Measurements from ENCODE around the gene SDSL.

The SDSL gene

DNA sequence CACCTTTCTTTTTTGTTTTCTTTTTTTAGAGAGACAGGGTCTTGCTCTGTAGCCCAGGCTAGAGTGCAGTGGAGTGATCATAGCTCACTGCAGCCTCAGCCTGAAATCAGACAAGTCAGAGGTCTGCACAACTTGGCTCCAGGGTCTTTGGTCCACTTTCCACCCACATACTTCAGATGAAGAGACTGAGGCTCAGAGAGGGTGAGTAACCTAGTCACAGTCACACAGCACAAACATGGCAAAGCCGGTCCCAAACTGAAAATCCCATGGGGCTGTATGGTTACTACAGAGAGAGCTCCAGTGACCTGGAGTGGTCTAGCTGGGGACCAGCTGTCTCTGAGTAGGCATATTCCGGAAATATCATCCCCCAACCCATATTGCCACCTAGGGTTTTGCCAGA, 30.3 kb downstream of the SDSL start:
- DNase-seq = no peak

DNA sequence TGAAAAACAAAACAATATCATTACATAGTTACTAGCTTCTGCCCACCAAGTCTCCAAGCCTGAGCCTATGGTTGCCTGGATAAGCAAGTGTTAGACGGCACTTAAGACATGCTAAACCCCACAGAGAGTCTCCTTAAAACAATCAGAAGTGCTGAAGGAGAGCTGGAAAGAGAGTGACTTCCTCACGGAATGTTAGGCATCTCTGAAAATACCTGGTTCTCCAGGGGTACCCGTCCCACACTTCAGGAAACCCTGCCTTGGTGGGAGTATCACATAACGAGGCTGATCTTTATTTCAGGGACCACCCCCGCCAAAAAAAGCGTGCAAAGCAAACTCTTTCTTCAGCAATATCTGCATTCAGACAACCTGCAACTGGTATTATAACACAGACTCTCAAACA, 31.1 kb downstream of the SDSL start:
- no peak for DNase-seq

- DNase-seq = no peak
Measured at GRCh38 chr12:113456199-113456598, 34.0 kb downstream of the SDSL start.

GRCh38 chr12:113456761-113457160, 34.6 kb downstream of the SDSL start:
- DNase-seq = no peak

DNA sequence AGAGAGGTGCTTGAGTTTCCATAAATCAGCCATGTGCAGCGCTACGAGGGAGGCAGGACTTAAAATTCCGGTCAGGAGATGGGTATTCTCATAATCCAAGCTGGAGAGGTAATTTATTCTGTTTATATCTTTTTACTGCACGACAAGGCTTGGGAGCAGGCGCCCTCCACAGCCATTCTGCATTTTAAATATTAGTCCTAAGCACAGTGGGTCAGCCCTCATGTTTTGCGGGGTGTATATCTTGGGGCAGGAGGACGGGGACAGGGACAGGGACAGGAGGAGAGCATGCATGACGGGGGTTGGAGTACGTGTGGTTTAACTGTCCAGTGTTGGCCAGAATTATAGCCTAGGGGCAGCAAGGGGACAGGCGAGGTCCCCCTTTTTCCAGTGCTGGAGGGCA, 35.0 kb downstream of the SDSL start:
- DNase-seq = no peak

- no peak for DNase-seq
Measured at GRCh38 chr12:113457710-113458109, 35.5 kb downstream of the SDSL start.

GRCh38 chr12:113459981-113460380, 37.8 kb downstream of the SDSL start:
- no peak for DNase-seq

GRCh38 chr12:113461666-113462065, 39.5 kb downstream of the SDSL start:
- DNase-seq = no peak

DNA sequence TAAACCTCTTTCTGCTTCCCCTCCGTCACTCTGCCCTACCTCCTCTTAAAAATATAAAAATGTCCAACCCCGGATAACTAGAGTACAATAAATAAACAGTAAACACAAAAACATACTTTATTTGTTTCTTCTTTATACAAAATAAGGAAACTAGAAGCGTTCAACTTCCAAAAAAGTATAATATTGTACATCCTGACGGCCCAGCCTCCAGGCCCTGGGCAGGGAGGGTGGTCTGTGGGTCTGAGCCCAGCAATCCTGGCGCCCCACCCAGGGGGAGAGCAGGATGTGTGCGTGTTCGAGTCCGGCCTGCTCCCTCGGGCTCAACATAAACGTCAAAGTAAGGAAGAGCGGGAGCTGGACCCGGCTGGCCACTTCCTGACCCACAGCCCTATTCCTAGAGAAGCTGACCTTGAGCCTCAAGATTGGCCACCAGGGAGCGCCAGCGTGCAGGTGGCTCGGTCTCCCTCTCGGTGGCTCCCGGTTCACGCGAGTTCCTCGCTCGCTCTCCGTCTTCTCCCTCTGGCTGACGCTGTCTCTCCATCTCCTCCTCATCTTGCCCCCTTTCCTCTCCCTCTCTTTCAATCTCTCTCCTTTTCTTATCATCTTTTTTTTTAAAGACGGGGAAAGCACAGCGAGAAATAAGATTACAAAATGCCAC, 40.1 kb downstream of the SDSL start:
- DNase-seq = peak; percentile 88

GRCh38 chr12:113462998-113463745, 41.0 kb downstream of the SDSL start:
- DNase-seq = no peak

DNA sequence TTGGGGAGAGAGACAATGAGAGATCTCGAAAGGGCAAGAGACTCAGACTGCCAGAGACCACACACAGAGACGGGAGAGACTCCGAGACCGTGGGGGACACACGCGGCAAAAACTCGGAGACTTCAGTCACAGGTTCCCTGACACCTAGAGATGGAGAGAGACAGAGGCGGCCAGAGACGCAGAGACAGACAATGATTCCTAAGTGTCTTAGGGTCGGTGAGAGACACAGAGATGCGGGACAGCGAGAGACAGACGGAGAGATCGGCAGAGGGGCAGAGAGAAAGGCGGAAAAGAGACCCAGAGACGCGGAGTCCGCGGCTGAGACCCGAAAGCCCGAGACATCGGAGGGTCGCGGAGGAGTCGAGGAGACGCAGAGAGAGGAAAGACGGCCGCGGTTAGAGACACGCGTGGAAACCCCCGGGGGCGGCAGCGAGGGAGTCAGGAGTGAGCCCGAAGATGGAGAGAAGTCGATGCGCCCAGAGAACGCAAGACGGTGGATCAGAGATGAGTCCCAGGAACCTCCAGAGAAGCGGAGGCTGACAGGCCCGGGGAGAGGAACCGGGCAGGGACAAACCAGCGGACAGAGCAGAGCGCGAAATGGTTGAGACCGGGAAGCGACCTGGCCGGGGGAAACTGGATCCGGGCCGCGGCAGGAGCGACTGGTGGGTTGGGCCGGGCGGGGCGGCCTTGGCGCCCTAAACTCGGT, 41.7 kb downstream of the SDSL start:
- no peak for DNase-seq

- DNase-seq = no peak
Measured at GRCh38 chr12:113464452-113464775, 42.2 kb downstream of the SDSL start.

GRCh38 chr12:113464852-113465719, 42.9 kb downstream of the SDSL start:
- no peak for DNase-seq

DNA sequence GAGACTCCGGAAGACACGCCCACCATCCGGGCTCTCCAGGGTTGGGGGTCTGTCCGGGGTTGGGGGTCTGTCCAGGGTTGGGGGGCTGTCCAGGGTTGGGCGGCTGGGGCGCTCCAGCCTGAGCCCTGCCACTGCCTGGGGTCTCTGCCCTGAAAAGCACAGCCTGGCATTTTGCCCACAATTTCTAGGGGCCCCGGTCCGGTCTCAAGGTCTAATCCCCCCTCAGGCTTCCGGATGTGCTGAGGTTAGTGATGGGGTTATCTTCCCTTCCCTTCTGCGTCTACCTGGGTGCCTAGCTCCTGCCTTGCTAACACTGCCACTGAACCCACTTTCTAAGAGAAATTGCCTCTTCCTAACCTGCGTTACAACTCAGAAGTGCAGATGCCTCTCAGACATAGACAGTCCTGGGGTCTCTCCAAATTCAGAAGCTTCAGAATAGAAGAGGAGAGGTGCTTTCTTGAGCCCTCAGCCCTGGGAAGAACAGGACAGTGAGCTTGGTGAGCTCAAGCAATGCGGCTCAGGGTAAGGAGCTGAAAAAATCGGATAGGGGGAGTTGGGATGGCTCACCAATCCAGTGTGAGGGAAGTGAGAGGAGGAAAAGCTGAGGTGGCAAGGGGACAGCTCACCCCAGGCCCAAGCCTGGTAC, 43.8 kb downstream of the SDSL start:
- no peak for DNase-seq

- no peak for DNase-seq
Measured at GRCh38 chr12:113466454-113467141, 44.4 kb downstream of the SDSL start.

- no peak for DNase-seq
Measured at GRCh38 chr12:113467142-113467501, 44.9 kb downstream of the SDSL start.

GRCh38 chr12:113467502-113468364, 45.6 kb downstream of the SDSL start:
- DNase-seq = no peak

DNA sequence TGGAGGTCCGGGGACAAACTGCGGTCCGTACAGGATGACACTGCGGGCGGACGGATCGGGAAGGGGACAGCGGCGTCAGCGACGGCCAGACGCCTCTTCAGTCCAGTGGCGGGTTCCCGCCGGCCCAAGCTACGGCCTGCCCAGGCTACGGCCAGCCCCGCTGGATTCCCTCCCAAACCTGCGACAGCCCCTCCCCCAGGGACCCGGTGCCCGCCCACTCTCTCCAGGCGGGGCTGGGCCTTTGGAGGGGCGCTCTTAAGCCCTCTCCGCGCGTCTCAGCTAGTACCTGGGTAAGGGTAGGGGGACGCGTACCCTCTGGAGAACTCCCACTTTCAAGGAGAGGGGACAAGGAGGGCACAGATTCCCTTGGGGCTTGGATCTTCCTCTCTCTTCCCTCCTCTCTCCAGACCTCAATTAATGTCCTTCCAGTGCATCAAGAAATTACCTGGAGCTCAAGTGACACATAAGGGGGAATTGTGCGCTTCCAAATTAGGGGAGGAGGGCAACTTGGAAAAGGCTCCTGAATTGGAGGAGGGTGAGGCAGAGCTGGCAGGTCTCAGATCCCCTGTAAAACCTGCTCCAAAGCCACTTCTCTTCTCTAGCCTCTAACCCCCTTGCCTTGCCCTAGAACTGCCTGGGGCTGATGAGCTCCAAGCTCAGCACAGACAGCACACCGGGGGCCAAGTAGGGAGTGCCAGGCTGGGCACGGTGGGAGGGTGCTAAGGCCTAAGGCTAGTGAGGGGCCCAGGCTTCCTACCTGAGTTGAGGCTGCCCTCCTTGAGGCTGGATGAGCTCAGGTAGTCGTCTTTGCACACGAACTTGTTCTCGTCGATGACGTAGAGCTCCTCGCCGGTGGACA, 46.4 kb downstream of the SDSL start:
- DNase-seq = no peak

GRCh38 chr12:113469224-113469948, 47.2 kb downstream of the SDSL start:
- no peak for DNase-seq

All from stimulated activated CD8-positive, alpha-beta memory T cell treated with anti-CD3 and anti-CD28 coated beads, Interleukin-4, amount 100 ng/mL, for 48 hours (primary cell).